Measurements from ENCODE around the gene ANO6.
"Not testable (repeated sequence)": the region's sequence is repeated elsewhere in the genome, so short reads cannot be mapped to it uniquely, and the experiment has no call there.

The ANO6 gene

GRCh38 chr12:45363903-45364302, 148.0 kb downstream of the ANO6 start:
- Mint-ChIP-seq H3K4me1 (ENCODE audit: low read depth) (no peaks in the 10 kb centered on the region), H3K27me3 (no peaks in the 10 kb centered on the region), H3K9me3 (peaks cover 23% of the 10 kb centered on the region), H3K4me3 (no peak overlapping the region), H3K27ac (no peak overlapping the region), H3K36me3 (ENCODE audit: low read depth) (peaks cover 78% of the 10 kb centered on the region)
- no peak for DNase-seq

GRCh38 chr12:45368841-45369489, 153.1 kb downstream of the ANO6 start:
- Mint-ChIP-seq H3K9me3 (peaks cover 10% of the 10 kb centered on the region), H3K27me3 (no peaks in the 10 kb centered on the region), H3K36me3 (ENCODE audit: low read depth) (peaks cover 52% of the 10 kb centered on the region), H3K4me1 (ENCODE audit: low read depth) (no peaks in the 10 kb centered on the region), H3K27ac (no peak overlapping the region), H3K4me3 (no peak overlapping the region)
- DNase-seq = no peak

GRCh38 chr12:45377815-45378214, 161.9 kb downstream of the ANO6 start:
- Mint-ChIP-seq H3K9me3 (no peaks in the 10 kb centered on the region), H3K27me3 (no peaks in the 10 kb centered on the region), H3K36me3 (ENCODE audit: low read depth) (peaks cover 44% of the 10 kb centered on the region), H3K27ac (no peak overlapping the region), H3K4me3 (no peak overlapping the region), H3K4me1 (ENCODE audit: low read depth) (no peaks in the 10 kb centered on the region)
- DNase-seq = no peak

- Mint-ChIP-seq H3K27me3 (no peaks in the 10 kb centered on the region), H3K4me3 (no peak overlapping the region), H3K27ac (no peak overlapping the region), H3K36me3 (ENCODE audit: low read depth) (peaks cover 58% of the 10 kb centered on the region), H3K9me3 (no peaks in the 10 kb centered on the region), H3K4me1 (ENCODE audit: low read depth) (no peaks in the 10 kb centered on the region)
- DNase-seq = no peak
Observed at GRCh38 chr12:45379261-45379660, 163.4 kb downstream of the ANO6 start.

GRCh38 chr12:45381351-45381750, 165.5 kb downstream of the ANO6 start:
- Mint-ChIP-seq H3K27ac (no peak overlapping the region), H3K9me3 (no peaks in the 10 kb centered on the region), H3K36me3 (ENCODE audit: low read depth) (peaks cover 73% of the 10 kb centered on the region), H3K4me1 (ENCODE audit: low read depth) (no peaks in the 10 kb centered on the region), H3K4me3 (no peak overlapping the region), H3K27me3 (no peaks in the 10 kb centered on the region)
- DNase-seq = no peak

GRCh38 chr12:45388545-45388944, 172.7 kb downstream of the ANO6 start:
- H3K36me3 Mint-ChIP-seq (ENCODE audit: low read depth) = peaks cover 73% of the 10 kb centered on the region
- no peak overlapping the region for H3K27ac Mint-ChIP-seq
- no peak overlapping the region for H3K4me3 Mint-ChIP-seq
- no peaks in the 10 kb centered on the region for H3K27me3 Mint-ChIP-seq
- no peaks in the 10 kb centered on the region for H3K4me1 Mint-ChIP-seq (ENCODE audit: low read depth)
- H3K9me3 Mint-ChIP-seq = peaks cover 5% of the 10 kb centered on the region
- DNase-seq = no peak

GRCh38 chr12:45389426-45389825, 173.5 kb downstream of the ANO6 start:
- Mint-ChIP-seq H3K9me3 (peaks cover 5% of the 10 kb centered on the region), H3K27ac (no peak overlapping the region), H3K4me1 (ENCODE audit: low read depth) (no peaks in the 10 kb centered on the region), H3K36me3 (ENCODE audit: low read depth) (peaks cover 70% of the 10 kb centered on the region), H3K4me3 (no peak overlapping the region), H3K27me3 (no peaks in the 10 kb centered on the region)
- no peak for DNase-seq

GRCh38 chr12:45397499-45397898, 181.6 kb downstream of the ANO6 start:
- H3K36me3 Mint-ChIP-seq (ENCODE audit: low read depth) = peaks cover 37% of the 10 kb centered on the region
- not testable (repeated sequence) for H3K9me3 Mint-ChIP-seq; DNase-seq; H3K27me3 Mint-ChIP-seq; H3K27ac Mint-ChIP-seq; H3K4me1 Mint-ChIP-seq (ENCODE audit: low read depth); H3K4me3 Mint-ChIP-seq

- peaks cover 38% of the 10 kb centered on the region for H3K36me3 Mint-ChIP-seq (ENCODE audit: low read depth)
- no peak overlapping the region for H3K4me3 Mint-ChIP-seq
- H3K27ac Mint-ChIP-seq = no peak overlapping the region
- no peak for DNase-seq
- no peaks in the 10 kb centered on the region for H3K27me3 Mint-ChIP-seq
- peaks cover 3% of the 10 kb centered on the region for H3K9me3 Mint-ChIP-seq
- no peaks in the 10 kb centered on the region for H3K4me1 Mint-ChIP-seq (ENCODE audit: low read depth)
Observed at GRCh38 chr12:45398552-45398951, 182.7 kb downstream of the ANO6 start.

GRCh38 chr12:45400991-45401390, 185.1 kb downstream of the ANO6 start:
- no peaks in the 10 kb centered on the region for H3K4me1 Mint-ChIP-seq (ENCODE audit: low read depth)
- no peak for DNase-seq
- peaks cover 47% of the 10 kb centered on the region for H3K36me3 Mint-ChIP-seq (ENCODE audit: low read depth)
- H3K4me3 Mint-ChIP-seq = no peak overlapping the region
- no peak overlapping the region for H3K27ac Mint-ChIP-seq
- peaks cover 2% of the 10 kb centered on the region for H3K9me3 Mint-ChIP-seq
- H3K27me3 Mint-ChIP-seq = no peaks in the 10 kb centered on the region

GRCh38 chr12:45402288-45402687, 186.4 kb downstream of the ANO6 start:
- no peak for DNase-seq
- Mint-ChIP-seq H3K4me3 (no peak overlapping the region), H3K27ac (no peak overlapping the region), H3K4me1 (ENCODE audit: low read depth) (no peaks in the 10 kb centered on the region), H3K9me3 (no peaks in the 10 kb centered on the region), H3K27me3 (no peaks in the 10 kb centered on the region), H3K36me3 (ENCODE audit: low read depth) (peaks cover 51% of the 10 kb centered on the region)

GRCh38 chr12:45406988-45407850, 191.3 kb downstream of the ANO6 start:
- DNase-seq = no peak
- Mint-ChIP-seq H3K9me3 (no peaks in the 10 kb centered on the region), H3K4me1 (ENCODE audit: low read depth) (no peaks in the 10 kb centered on the region), H3K27ac (no peak overlapping the region), H3K36me3 (ENCODE audit: low read depth) (peaks cover 74% of the 10 kb centered on the region), H3K27me3 (no peaks in the 10 kb centered on the region), H3K4me3 (no peak overlapping the region)

- H3K27ac Mint-ChIP-seq = no peak overlapping the region
- H3K4me1 Mint-ChIP-seq (ENCODE audit: low read depth) = no peaks in the 10 kb centered on the region
- no peak overlapping the region for H3K4me3 Mint-ChIP-seq
- no peak for DNase-seq
- H3K36me3 Mint-ChIP-seq (ENCODE audit: low read depth) = peaks cover 65% of the 10 kb centered on the region
- no peaks in the 10 kb centered on the region for H3K9me3 Mint-ChIP-seq
- H3K27me3 Mint-ChIP-seq = no peaks in the 10 kb centered on the region
Observed at GRCh38 chr12:45407981-45408728, 192.3 kb downstream of the ANO6 start.

- H3K27ac Mint-ChIP-seq = no peak overlapping the region
- no peaks in the 10 kb centered on the region for H3K4me1 Mint-ChIP-seq (ENCODE audit: low read depth)
- no peaks in the 10 kb centered on the region for H3K9me3 Mint-ChIP-seq
- no peak overlapping the region for H3K4me3 Mint-ChIP-seq
- DNase-seq = no peak
- peaks cover 59% of the 10 kb centered on the region for H3K36me3 Mint-ChIP-seq (ENCODE audit: low read depth)
- no peaks in the 10 kb centered on the region for H3K27me3 Mint-ChIP-seq
Observed at GRCh38 chr12:45408729-45409114, 192.8 kb downstream of the ANO6 start.

GRCh38 chr12:45409966-45410365, 194.1 kb downstream of the ANO6 start:
- no peaks in the 10 kb centered on the region for H3K27me3 Mint-ChIP-seq
- H3K36me3 Mint-ChIP-seq (ENCODE audit: low read depth) = peaks cover 53% of the 10 kb centered on the region
- H3K4me1 Mint-ChIP-seq (ENCODE audit: low read depth) = no peaks in the 10 kb centered on the region
- H3K9me3 Mint-ChIP-seq = no peaks in the 10 kb centered on the region
- H3K4me3 Mint-ChIP-seq = no peak overlapping the region
- no peak overlapping the region for H3K27ac Mint-ChIP-seq
- no peak for DNase-seq
